Fibroblast of pulmonary artery (primary cell): ENCODE measurements around the gene ZNF629.
A peak's percentile ranks its signal among the peaks of the same experiment; 100 is the strongest.
"Not testable (repeated sequence)": the region's sequence is repeated elsewhere in the genome, so short reads cannot be mapped to it uniquely, and the experiment has no call there.

Experiments used
- DNase-seq: peaks from one replicate; pipeline ENCODE4 v3.0.0-alpha.2; 2010; ENCODE audit warnings: low read depth
- H3K4me3 ChIP-seq: replicated peaks from 2 replicates; pipeline ENCODE4 v1.5.1; 2011; ENCODE audit warnings: low read depth, mild to moderate bottlenecking, control low read depth, low read length, moderate library complexity
- TF ChIP-seq, protein P1 (sequence below): IDR thresholded peaks from 2 replicates; pipeline ENCODE4 v1.5.1; 2011; ENCODE audit warnings: mild to moderate bottlenecking, control low read depth, low read length, inconsistent platforms; ENCODE audit errors: missing control alignments

ZNF629 gene

DNA sequence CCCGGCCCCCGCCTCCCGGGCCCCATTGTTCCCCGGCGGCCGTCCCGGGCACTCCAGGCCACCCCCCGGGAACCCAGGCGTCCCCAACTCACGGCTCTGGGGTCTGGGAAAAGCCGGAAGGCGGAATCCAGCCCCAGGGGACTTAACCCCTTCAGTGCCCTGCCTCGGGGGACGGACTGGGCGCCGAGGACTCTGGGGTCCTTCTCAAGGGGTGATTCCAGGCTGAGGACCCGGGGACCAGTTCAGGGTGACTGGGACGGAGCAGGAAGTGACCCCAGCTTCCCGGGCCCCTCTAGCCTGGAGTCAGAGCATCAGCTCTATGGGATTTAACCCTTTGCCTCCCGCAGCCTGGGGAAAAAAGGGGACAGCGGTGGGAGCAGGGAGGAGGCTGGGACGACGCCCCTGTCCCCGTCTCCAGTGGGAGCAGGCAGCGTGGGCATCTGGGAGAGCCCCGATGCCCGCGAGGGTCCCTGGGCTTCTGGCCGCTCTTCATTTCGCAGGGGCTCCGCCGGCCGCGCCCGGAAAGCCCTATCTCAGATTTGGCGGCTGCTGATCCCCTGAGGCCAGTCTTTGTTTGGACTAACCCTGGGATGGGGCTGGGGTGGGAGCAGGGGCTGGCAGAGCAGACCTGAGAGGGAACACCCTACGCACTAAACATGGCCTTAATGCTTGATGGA lies at the start of gene ZNF629:
TSS of gene ZNF629 (minus strand) at position 270 of the 677 bp plus-strand sequence. CDS start 2,723 bp downstream, outside the sequence.
- H3K4me3 ChIP-seq, result peak within 1 kb of the TSS; percentile 94
- TF ChIP-seq, protein P1, sequence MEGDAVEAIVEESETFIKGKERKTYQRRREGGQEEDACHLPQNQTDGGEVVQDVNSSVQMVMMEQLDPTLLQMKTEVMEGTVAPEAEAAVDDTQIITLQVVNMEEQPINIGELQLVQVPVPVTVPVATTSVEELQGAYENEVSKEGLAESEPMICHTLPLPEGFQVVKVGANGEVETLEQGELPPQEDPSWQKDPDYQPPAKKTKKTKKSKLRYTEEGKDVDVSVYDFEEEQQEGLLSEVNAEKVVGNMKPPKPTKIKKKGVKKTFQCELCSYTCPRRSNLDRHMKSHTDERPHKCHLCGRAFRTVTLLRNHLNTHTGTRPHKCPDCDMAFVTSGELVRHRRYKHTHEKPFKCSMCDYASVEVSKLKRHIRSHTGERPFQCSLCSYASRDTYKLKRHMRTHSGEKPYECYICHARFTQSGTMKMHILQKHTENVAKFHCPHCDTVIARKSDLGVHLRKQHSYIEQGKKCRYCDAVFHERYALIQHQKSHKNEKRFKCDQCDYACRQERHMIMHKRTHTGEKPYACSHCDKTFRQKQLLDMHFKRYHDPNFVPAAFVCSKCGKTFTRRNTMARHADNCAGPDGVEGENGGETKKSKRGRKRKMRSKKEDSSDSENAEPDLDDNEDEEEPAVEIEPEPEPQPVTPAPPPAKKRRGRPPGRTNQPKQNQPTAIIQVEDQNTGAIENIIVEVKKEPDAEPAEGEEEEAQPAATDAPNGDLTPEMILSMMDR, result no peak
- DNase-seq, result peak; percentile 70

GRCh38 chr16:30834130-30834740 lies 47.2 kb upstream of the ZNF629 start:
- TF ChIP-seq, protein P1, result no peak
- DNase-seq, result no peak
- no peak overlapping the region for H3K4me3 ChIP-seq

DNA sequence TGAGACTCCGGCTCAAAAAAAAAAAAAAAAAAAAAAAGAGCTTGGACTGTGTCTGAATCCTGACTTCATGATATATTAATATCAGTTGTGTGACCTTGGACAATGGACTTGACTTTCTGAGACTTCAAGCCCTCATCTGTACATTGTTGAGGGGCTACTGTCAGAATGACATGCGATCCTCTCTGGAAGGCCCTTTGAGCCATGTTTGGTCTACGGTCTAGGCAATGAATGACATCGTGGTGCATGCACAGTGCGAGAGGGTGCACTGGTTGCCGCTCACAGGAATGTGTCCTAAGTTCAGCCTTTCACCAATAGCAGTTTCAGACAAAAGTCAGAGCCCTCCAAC lies 43.0 kb upstream of the ZNF629 start:
- H3K4me3 ChIP-seq, result no peak overlapping the region
- DNase-seq, result no peak
- TF ChIP-seq, protein P1, result no peak

DNA sequence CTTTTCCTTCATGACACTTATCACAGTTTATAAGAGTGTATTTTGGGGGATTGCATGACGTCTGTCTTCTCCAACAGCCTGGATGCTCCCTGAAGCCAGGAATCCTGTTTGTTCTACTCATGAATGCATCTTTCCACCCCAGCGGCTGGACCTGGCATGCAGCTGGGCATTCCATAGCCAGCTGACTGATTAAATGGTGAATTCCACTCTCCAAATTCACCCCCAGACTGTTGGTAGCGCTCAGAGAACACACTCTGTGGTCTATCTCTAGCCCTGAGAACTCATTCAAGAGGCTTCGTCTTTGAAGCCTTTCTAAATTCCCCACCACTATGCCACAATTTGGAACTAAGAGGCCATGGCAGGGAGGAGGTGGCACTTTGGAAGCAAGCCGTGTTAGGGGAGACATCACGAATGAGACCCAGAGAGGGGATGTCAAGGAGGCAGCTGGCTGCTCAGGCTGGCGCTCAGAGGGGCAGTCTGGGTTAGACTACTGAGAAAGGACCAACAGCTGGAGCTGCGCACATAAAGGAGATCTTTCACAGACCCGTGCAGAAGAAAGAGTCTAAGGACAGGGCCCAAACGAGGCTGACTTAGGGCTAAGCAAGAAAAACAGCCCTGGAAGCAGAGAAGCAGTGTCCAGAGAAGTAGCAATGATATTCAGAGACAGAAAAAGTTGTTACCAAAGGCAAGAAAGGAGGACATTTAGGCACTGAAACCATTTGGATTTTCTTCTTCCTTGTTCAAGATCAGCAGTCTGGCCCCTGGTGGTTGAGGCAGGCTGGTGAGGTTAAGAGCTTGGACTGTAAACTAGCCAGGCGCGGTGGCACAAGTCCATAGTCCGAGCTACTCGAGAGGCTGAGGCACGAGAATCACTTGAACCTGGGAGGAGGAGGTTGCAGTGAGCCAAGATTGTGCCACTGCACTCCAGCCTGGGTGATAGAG lies 42.4 kb upstream of the ZNF629 start:
- TF ChIP-seq, protein P1, result no peak

DNA sequence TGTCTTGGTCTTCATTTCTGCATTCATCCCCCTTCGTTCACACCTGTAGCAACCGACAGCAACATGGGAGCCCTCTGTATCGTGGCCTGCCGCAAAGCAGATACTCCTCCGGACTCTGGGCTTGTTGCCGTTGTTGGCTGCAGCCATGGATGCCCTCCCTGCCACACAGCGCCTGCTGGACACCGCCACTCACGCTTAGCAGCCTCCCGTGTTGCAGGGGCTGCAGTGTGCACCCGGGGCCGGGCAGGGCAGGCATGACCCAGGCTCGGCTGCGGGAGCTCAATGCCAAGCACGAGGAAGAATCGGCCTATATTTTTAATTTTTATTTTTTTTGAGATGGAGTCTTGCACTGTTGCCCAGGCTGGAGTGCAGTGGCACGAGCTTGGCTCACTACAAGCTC lies 34.9 kb upstream of the ZNF629 start:
- TF ChIP-seq, protein P1, result no peak
- DNase-seq, result no peak

More for the DNA sequence above, 42.4 kb upstream of the ZNF629 start:
- no peak overlapping the region for H3K4me3 ChIP-seq
- no peak for DNase-seq

GRCh38 chr16:30821441-30821840 lies 34.4 kb upstream of the ZNF629 start:
- DNase-seq, H3K4me3 ChIP-seq: not testable (repeated sequence)

More for the DNA sequence above, 34.9 kb upstream of the ZNF629 start:
- no peak overlapping the region for H3K4me3 ChIP-seq

DNA sequence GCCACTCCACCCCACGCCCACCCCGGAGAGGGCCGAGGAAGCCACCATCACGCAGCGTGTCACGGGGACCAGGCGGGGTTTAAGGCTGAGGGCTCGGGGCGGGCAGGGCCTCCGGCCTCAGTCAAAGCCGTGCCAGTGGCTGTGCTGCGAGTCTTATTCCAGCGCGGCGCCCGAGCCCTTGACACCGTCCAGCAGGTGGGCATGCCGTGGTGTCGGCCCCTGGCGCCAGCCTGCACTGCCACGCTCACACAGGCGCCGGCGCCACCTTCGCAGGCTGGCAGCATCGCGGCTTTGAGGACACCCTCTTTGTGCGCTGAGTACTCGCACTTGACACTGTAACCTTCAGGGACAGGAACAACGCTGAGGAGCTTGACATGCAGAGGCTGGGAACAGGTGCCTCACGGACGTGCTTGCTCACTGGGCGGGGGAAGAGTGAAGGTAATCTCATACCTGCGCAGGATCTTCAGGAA lies 34.0 kb upstream of the ZNF629 start:
- TF ChIP-seq, protein P1, result no peak
- no peak for DNase-seq
- no peak overlapping the region for H3K4me3 ChIP-seq
